Measurements from ENCODE around the gene PXYLP1.

- TF ChIP-seq, protein P1, sequence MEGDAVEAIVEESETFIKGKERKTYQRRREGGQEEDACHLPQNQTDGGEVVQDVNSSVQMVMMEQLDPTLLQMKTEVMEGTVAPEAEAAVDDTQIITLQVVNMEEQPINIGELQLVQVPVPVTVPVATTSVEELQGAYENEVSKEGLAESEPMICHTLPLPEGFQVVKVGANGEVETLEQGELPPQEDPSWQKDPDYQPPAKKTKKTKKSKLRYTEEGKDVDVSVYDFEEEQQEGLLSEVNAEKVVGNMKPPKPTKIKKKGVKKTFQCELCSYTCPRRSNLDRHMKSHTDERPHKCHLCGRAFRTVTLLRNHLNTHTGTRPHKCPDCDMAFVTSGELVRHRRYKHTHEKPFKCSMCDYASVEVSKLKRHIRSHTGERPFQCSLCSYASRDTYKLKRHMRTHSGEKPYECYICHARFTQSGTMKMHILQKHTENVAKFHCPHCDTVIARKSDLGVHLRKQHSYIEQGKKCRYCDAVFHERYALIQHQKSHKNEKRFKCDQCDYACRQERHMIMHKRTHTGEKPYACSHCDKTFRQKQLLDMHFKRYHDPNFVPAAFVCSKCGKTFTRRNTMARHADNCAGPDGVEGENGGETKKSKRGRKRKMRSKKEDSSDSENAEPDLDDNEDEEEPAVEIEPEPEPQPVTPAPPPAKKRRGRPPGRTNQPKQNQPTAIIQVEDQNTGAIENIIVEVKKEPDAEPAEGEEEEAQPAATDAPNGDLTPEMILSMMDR (IDR thresholded peaks at IDR 0.05 in 2 of 3, conservative IDR thresholded peaks at IDR 0.05 in 1 of 3; ENCODE audit: insufficient read depth in 2 of 3, low read depth in 1 of 3, low read length in 3 of 3) = no peak
- TF ChIP-seq ARID2 (IDR thresholded peaks at IDR 0.05) = no peak
- TF ChIP-seq, protein P2, sequence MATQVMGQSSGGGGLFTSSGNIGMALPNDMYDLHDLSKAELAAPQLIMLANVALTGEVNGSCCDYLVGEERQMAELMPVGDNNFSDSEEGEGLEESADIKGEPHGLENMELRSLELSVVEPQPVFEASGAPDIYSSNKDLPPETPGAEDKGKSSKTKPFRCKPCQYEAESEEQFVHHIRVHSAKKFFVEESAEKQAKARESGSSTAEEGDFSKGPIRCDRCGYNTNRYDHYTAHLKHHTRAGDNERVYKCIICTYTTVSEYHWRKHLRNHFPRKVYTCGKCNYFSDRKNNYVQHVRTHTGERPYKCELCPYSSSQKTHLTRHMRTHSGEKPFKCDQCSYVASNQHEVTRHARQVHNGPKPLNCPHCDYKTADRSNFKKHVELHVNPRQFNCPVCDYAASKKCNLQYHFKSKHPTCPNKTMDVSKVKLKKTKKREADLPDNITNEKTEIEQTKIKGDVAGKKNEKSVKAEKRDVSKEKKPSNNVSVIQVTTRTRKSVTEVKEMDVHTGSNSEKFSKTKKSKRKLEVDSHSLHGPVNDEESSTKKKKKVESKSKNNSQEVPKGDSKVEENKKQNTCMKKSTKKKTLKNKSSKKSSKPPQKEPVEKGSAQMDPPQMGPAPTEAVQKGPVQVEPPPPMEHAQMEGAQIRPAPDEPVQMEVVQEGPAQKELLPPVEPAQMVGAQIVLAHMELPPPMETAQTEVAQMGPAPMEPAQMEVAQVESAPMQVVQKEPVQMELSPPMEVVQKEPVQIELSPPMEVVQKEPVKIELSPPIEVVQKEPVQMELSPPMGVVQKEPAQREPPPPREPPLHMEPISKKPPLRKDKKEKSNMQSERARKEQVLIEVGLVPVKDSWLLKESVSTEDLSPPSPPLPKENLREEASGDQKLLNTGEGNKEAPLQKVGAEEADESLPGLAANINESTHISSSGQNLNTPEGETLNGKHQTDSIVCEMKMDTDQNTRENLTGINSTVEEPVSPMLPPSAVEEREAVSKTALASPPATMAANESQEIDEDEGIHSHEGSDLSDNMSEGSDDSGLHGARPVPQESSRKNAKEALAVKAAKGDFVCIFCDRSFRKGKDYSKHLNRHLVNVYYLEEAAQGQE (IDR thresholded peaks at IDR 0.05; ENCODE audit: borderline replicate concordance) = no peak
- TF ChIP-seq, protein P2 (CRISPR knock-in tag; IDR thresholded peaks at IDR 0.05; ENCODE audit: low read depth) = no peak
These were observed 100.8 kb downstream of the PXYLP1 start for GRCh38 chr3:141332416-141332815.

Data from K562 (cell line).